Panc1 (cell line): ENCODE results near the gene ATP2B1. TPM values are rescaled to one million over a fixed set of nuclear protein-coding genes. Genes with fewer than 3 reads are reported as not detected.

Source experiments
- ATAC-seq: fragments of 200-7000 bp; cut with Tn5 transposase; 2 replicates; pipeline ENCODE4 v1.9.1; 2020; ENCODE audit warnings: mild to moderate bottlenecking, moderate library complexity
- BruUV-seq: library from RNA; stranded (reverse); fragments of 400-500 nt; replicated peaks from 2 replicates; lab custom pipeline; 2021; lab: Mats Ljungman, UMichigan
- CTCF ChIA-PET: fragments of 300-600 bp; sonication (Branson Sonifier 250); formaldehyde crosslinking; loops from one replicate; lab custom pipeline; 2022; ENCODE audit warnings: antibody characterized with exemption; lab: Charles Lee
- POLR2A ChIA-PET: fragments of 300-600 bp; sonication (Branson Sonifier 250); formaldehyde crosslinking; loops from one replicate; lab custom pipeline; 2022; ENCODE audit warnings: antibody characterized with exemption; lab: Charles Lee
- DNase-seq: peaks from one replicate; pipeline ENCODE4 v3.0.0-alpha.2; 2010; ENCODE audit warnings: low read depth, low spot score
- H3K27ac ChIP-seq: 2 replicates; pipeline ENCODE4 v1.5.1; 2011; ENCODE audit warnings: mild to moderate bottlenecking, low read length, inconsistent platforms
- H3K27me3 ChIP-seq: fragments of 200-500 bp; sonication (Bioruptor generic); 2 replicates; pipeline ENCODE4 v1.6.0; 2014; ENCODE audit warnings: low read length, inconsistent platforms; ENCODE audit not compliant: control insufficient read depth, insufficient read depth
- H3K36me3 ChIP-seq: fragments of 200-500 bp; sonication (Bioruptor generic); 2 replicates; pipeline ENCODE4 v1.5.1; 2014; ENCODE audit warnings: inconsistent platforms, mild to moderate bottlenecking, low read length, moderate library complexity; ENCODE audit not compliant: control insufficient read depth, insufficient read depth
- H3K4me1 ChIP-seq: 2 replicates; pipeline ENCODE4 v1.5.1; 2011; ENCODE audit warnings: inconsistent platforms, mild to moderate bottlenecking, low read length, moderate library complexity; ENCODE audit not compliant: control insufficient read depth, insufficient read depth
- H3K4me3 ChIP-seq, 2 experiments: 2 replicates each; pipeline ENCODE4 v1.5.1; 2011 to 2012; ENCODE audit warnings: low read depth in 2 of 2, low read length in 2 of 2, mild to moderate bottlenecking in 2 of 2, inconsistent platforms in 1 of 2, moderate library complexity in 1 of 2
- H3K9me3 ChIP-seq: fragments of 200-500 bp; sonication (Bioruptor generic); 2 replicates; pipeline ENCODE4 v1.5.1; 2014; ENCODE audit warnings: low read depth, mild to moderate bottlenecking, inconsistent platforms, low read length, moderate library complexity; ENCODE audit not compliant: control insufficient read depth, insufficient read depth
- CTCF ChIP-seq: fragments of 450-650 bp; IDR thresholded peaks from 2 replicates; pipeline ENCODE4 v1.5.1; 2017; ENCODE audit warnings: mild to moderate bottlenecking
- POLR2AphosphoS5 ChIP-seq: IDR thresholded peaks from 2 replicates; pipeline ENCODE4 v1.6.1; 2012; ENCODE audit warnings: mild to moderate bottlenecking, low read depth, low read length, moderate library complexity
- REST ChIP-seq, 2 experiments: IDR thresholded peaks; 2 replicates each; pipeline ENCODE4 v1.6.1; 2011 to 2012; ENCODE audit warnings: low read depth in 2 of 2, control low read depth in 1 of 2, low read length in 1 of 2, mild to moderate bottlenecking in 1 of 2, moderate library complexity in 1 of 2; ENCODE audit not compliant: insufficient read depth in 1 of 2
- SIN3A ChIP-seq: IDR thresholded peaks from 2 replicates; pipeline ENCODE4 v1.6.1; 2012; ENCODE audit warnings: low read depth, mild to moderate bottlenecking, low read length, moderate library complexity, borderline replicate concordance; ENCODE audit not compliant: insufficient read depth
- TCF7L2 ChIP-seq: IDR thresholded peaks from 2 replicates; pipeline ENCODE4 v1.6.1; 2011; ENCODE audit warnings: mild to moderate bottlenecking, low read depth, low read length, inconsistent platforms
- in situ Hi-C: cut with HindIII; loops from 2 replicates; pipeline ENCODE4 v1.10.0; 2016; ENCODE audit warnings: low sequenced_read_pairs, low pct_unique_long_range_greater_than_20kb
- intact Hi-C: fragments of 100-400 bp; cut with micrococcal nuclease; formaldehyde crosslinking; loops from one replicate; pipeline ENCODE4 v1.10.0; 2022; ENCODE audit not compliant: unreplicated experiment
- total RNA-seq: library from RNA; stranded (reverse); gene quantifications from one replicate; pipeline ENCODE4 v1.2.1, GENCODE V29; 2021; ENCODE audit not compliant: unreplicated experiment

The ATP2B1 gene
- total RNA-seq, 1 experiment from 2014 or later: 64.5 TPM

- ChIA-PET CTCF (no interaction called here), POLR2A (no interaction called here)
- Histone ChIP-seq H3K27me3 (no peaks in the 10 kb centered on the region), H3K36me3 (no peaks in the 10 kb centered on the region), H3K4me1 (no peaks in the 10 kb centered on the region), H3K4me3 (no peak overlapping the region), H3K27ac (no peak overlapping the region), H3K9me3 (no peaks in the 10 kb centered on the region)
- BruUV-seq: no TSS peak
- no peak for TF ChIP-seq REST (IDR thresholded peaks at IDR 0.05; ENCODE audit: insufficient read depth in 1 of 2, low read depth in 2 of 2, low read length in 1 of 2)
- no peak for TF ChIP-seq CTCF
- no peak for TF ChIP-seq POLR2AphosphoS5
- TF ChIP-seq SIN3A: no peak
- no peak for TF ChIP-seq TCF7L2
- no peak for DNase-seq
- intact Hi-C loops: no loop called here
- in situ Hi-C loops: no loop called here
- ATAC-seq: no peak
Measured at GRCh38 chr12:89576572-89577220, 131.9 kb downstream of the ATP2B1 start.

DNA sequence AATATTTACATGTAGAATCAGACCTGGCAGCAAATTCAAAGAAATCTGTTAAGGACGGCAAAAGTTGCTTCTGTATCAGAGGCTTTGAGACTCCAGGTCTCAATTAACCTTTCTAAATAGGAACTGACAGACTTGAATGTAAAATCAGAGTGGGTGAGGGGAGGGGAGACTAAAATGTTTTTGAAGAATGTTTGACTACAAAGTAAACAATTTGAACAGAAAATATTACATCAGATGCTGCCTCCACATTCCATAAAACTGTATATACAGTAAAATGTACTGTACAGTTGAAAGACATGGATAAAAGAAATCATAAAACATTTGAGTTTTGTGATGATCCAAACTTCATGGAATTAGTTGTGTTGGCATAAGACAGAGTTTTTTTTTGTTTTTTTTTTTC is 133.3 kb downstream of the ATP2B1 start:
- Histone ChIP-seq H3K27ac (no peak overlapping the region), H3K4me3 (no peak overlapping the region), H3K9me3 (no peaks in the 10 kb centered on the region), H3K4me1 (no peaks in the 10 kb centered on the region), H3K27me3 (no peaks in the 10 kb centered on the region), H3K36me3 (no peaks in the 10 kb centered on the region)
- ChIA-PET CTCF (no interaction called here), POLR2A (no interaction called here)
- TF ChIP-seq TCF7L2: no peak
- in situ Hi-C loops: no loop called here
- no peak for DNase-seq
- no TSS peak for BruUV-seq
- ATAC-seq: no peak
- intact Hi-C loops: no loop called here

DNA sequence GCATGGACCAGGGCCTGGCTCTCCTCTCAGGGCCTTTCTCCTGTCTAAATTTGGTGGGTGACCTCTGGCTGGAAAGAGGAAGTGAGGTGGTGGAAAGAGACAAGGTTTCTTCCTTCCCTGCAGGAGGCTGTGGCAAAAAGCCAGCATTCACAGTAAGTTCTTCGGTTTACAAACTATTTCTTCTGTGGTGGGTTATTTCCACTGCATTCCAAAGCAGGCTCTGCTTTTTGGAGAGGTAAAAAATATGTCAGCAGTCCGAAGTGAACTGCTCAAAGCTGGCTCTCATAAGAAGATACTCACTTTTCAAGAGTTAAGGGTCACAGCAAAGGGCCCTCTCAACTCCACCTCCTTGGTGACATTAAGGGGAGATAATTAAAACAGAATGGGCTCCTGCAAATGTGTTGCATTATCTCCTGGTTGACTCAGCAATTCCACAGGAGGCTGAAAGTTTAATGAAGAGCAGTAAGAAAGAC is 133.9 kb downstream of the ATP2B1 start:
- DNase-seq: no peak
- no TSS peak for BruUV-seq
- POLR2A ChIA-PET: no interaction called here

More for the DNA sequence above, 133.9 kb downstream of the ATP2B1 start:
- Histone ChIP-seq H3K36me3 (no peaks in the 10 kb centered on the region), H3K4me1 (no peaks in the 10 kb centered on the region), H3K27me3 (no peaks in the 10 kb centered on the region), H3K9me3 (no peaks in the 10 kb centered on the region), H3K4me3 (no peak overlapping the region), H3K27ac (no peak overlapping the region)
- intact Hi-C loops: no loop called here
- CTCF ChIA-PET: no interaction called here
- in situ Hi-C loops: no loop called here
- ATAC-seq: no peak
- TF ChIP-seq SIN3A (no peak), TCF7L2 (no peak), CTCF (no peak), POLR2AphosphoS5 (no peak), REST (IDR thresholded peaks at IDR 0.05; ENCODE audit: insufficient read depth in 1 of 2, low read depth in 2 of 2, low read length in 1 of 2) (no peak)
